PC-3 (cell line): ENCODE data around the gene ZNF879. TPM values are rescaled to one million over a fixed set of nuclear protein-coding genes. Genes with fewer than 3 reads are reported as not detected.

ENCODE experiments used
- ATAC-seq: fragments of 200-7000 bp; cut with Tn5 transposase; 2 replicates; pipeline ENCODE4 v1.9.1; 2020; ENCODE audit warnings: mild to moderate bottlenecking, moderate library complexity
- BruUV-seq: library from RNA; stranded (reverse); fragments of 400-500 nt; replicated peaks from 2 replicates; lab custom pipeline; 2021; lab: Mats Ljungman, UMichigan
- CTCF ChIA-PET: fragments of 300-600 bp; sonication (Branson Sonifier 250); formaldehyde crosslinking; loops from one replicate; lab custom pipeline; 2022; ENCODE audit warnings: antibody characterized with exemption; lab: Charles Lee
- POLR2A ChIA-PET: fragments of 300-600 bp; sonication (Branson Sonifier 250); formaldehyde crosslinking; loops from one replicate; lab custom pipeline; 2022; ENCODE audit warnings: antibody characterized with exemption; ENCODE audit not compliant: unreplicated experiment; lab: Charles Lee
- DNase-seq: peaks from one replicate; pipeline ENCODE4 v3.0.0-alpha.2; 2015
- H2AFZ ChIP-seq: fragments of 300-600 bp; sonication (generic); 2 replicates; pipeline ENCODE4 v1.6.0; 2016; ENCODE audit warnings: antibody characterized with exemption, low read length
- H3F3A ChIP-seq: fragments of 300-600 bp; sonication (generic); one replicate; pipeline ENCODE4 v1.6.0; 2017; ENCODE audit warnings: antibody characterized with exemption, low read length, control low read depth, mild to moderate bottlenecking; ENCODE audit not compliant: unreplicated experiment
- H3K27ac ChIP-seq: fragments of 300-600 bp; sonication (generic); 2 replicates; pipeline ENCODE4 v1.5.1; 2016; ENCODE audit warnings: mild to moderate bottlenecking, low read length
- H3K27me3 ChIP-seq: fragments of 300-600 bp; sonication (generic); 2 replicates; pipeline ENCODE4 v1.6.1; 2016; ENCODE audit warnings: low read length, mixed read lengths
- H3K36me3 ChIP-seq: fragments of 300-600 bp; sonication (generic); 2 replicates; pipeline ENCODE4 v1.6.1; 2016; ENCODE audit warnings: low read depth, mixed run types, low read length, mixed read lengths
- H3K4me1 ChIP-seq: fragments of 300-600 bp; sonication (generic); 2 replicates; pipeline ENCODE4 v1.5.1; 2016; ENCODE audit warnings: low read length; ENCODE audit not compliant: insufficient read depth
- H3K4me2 ChIP-seq: fragments of 300-600 bp; sonication (generic); 2 replicates; pipeline ENCODE4 v1.6.0; 2016; ENCODE audit warnings: low read length
- H3K4me3 ChIP-seq: fragments of 300-600 bp; sonication (generic); 2 replicates; pipeline ENCODE4 v1.5.1; 2016; ENCODE audit warnings: mild to moderate bottlenecking, low read length, mixed read lengths
- H3K79me2 ChIP-seq: fragments of 300-600 bp; sonication (generic); 2 replicates; pipeline ENCODE4 v1.6.1; 2017; ENCODE audit warnings: low read length, mixed read lengths
- H3K9ac ChIP-seq: fragments of 300-600 bp; sonication (generic); 2 replicates; pipeline ENCODE4 v1.6.0; 2016; ENCODE audit warnings: mild to moderate bottlenecking, low read length
- H3K9me2 ChIP-seq: fragments of 300-600 bp; sonication (generic); replicated peaks from 2 replicates; pipeline ENCODE4 v1.6.1; 2016; ENCODE audit warnings: mixed run types, low read length, mixed read lengths
- H3K9me3 ChIP-seq: fragments of 300-600 bp; sonication (generic); 2 replicates; pipeline ENCODE4 v1.6.1; 2016; ENCODE audit warnings: low read length, mixed read lengths
- H4K20me1 ChIP-seq: fragments of 300-600 bp; sonication (generic); 2 replicates; pipeline ENCODE4 v1.6.1; 2016; ENCODE audit warnings: low read length, mixed read lengths
- CTCF ChIP-seq: fragments of 300-600 bp; sonication (generic); conservative IDR thresholded peaks from 2 replicates; pipeline ENCODE4 v1.5.1; 2017; ENCODE audit warnings: antibody characterized with exemption, low read depth, mild to moderate bottlenecking, low read length
- EZH2 ChIP-seq: fragments of 300-600 bp; sonication (generic); IDR thresholded peaks from one replicate; pipeline ENCODE4 v1.6.1; 2017; ENCODE audit warnings: antibody characterized with exemption, mild to moderate bottlenecking, low read length; ENCODE audit not compliant: unreplicated experiment
- EZH2phosphoT487 ChIP-seq: fragments of 300-600 bp; sonication (generic); IDR thresholded peaks from 2 replicates; pipeline ENCODE4 v1.6.1; 2018; ENCODE audit warnings: mild to moderate bottlenecking, antibody characterized with exemption, low read length, borderline replicate concordance
- intact Hi-C: fragments of 100-400 bp; cut with micrococcal nuclease; formaldehyde crosslinking; loops from 2 replicates; pipeline ENCODE4 v1.9.0; 2023
- total RNA-seq: library from RNA; depleted of rRNA; stranded (reverse); fragments of >200 nt; gene quantifications from 2 replicates; pipeline ENCODE4 v1.2.3, GENCODE V29; 2014

Gene ZNF879
- total RNA-seq, 1 experiment from 2014 or later = not detected

- Histone ChIP-seq H3K9me2 (no peaks in the 10 kb centered on the region), H4K20me1 (no peaks in the 10 kb centered on the region), H3K4me3 (no peak within 1 kb of the TSS), H3K36me3 (no peaks in the 10 kb centered on the region), H3K9ac (no peak within 1 kb of the TSS), H3K27me3 (no peaks in the 10 kb centered on the region), H3K27ac (no peak within 1 kb of the TSS), H3K4me2 (no peak within 1 kb of the TSS), H3K4me1 (no peaks in the 10 kb centered on the region), H2AFZ (no peak within 1 kb of the TSS), H3F3A (no peaks in the 10 kb centered on the region), H3K79me2 (no peaks in the 10 kb centered on the region), H3K9me3 (no peaks in the 10 kb centered on the region)
- DNase-seq (no peak), ATAC-seq (no peak)
- CTCF ChIA-PET = no interaction called here
- intact Hi-C loops = no loop called here
- no TSS peak for BruUV-seq
- TF ChIP-seq CTCF = no peak
- TF ChIP-seq EZH2 = no peak
- no peak for TF ChIP-seq EZH2phosphoT487
- POLR2A ChIA-PET = no interaction called here
Measured at GRCh38 chr5:179060116-179061008, 36.8 kb downstream of the ZNF879 start, which contains the start of gene ZNF354C. Gene ZNF354C (plus strand): TSS chr5:179060373. CDS start chr5:179062069, 1,696 bp downstream.

- Histone ChIP-seq H2AFZ (no peak overlapping the region), H3K27me3 (no peaks in the 10 kb centered on the region), H3K79me2 (no peaks in the 10 kb centered on the region), H3K4me1 (no peaks in the 10 kb centered on the region), H3K4me2 (no peak overlapping the region), H3K9ac (no peak overlapping the region), H4K20me1 (no peaks in the 10 kb centered on the region), H3K36me3 (no peaks in the 10 kb centered on the region), H3K27ac (no peak overlapping the region), H3K9me3 (no peaks in the 10 kb centered on the region; the same call in 1 of the 2 replicates), H3K4me3 (no peak overlapping the region), H3K9me2 (no peaks in the 10 kb centered on the region), H3F3A (no peaks in the 10 kb centered on the region)
- TF ChIP-seq EZH2phosphoT487 (no peak), CTCF (no peak), EZH2 (no peak)
- DNase-seq = no peak
- ChIA-PET POLR2A (no interaction called here), CTCF (no interaction called here)
- intact Hi-C loops = no loop called here
- ATAC-seq = no peak
- BruUV-seq = no TSS peak
Measured at GRCh38 chr5:179061025-179061424, 37.4 kb downstream of the ZNF879 start.

DNA sequence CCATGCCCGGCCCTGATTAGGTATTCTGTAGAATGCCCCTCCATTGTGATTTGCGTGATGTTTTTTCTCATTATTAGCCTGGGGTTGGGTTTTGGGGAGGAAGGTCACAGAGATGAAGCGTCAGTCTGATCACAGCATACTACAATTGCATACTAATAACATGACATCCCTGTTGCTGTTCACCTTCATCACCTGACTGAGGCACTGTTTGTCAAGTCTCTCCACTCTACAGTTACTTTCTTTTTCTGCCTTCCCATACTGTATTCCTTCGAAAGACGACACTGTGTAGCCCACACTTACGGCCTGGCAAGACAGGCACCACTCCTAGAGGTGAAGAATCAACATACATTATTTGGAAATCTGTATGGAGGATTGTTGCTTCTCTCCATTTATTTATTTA is 42.1 kb downstream of the ZNF879 start:
- ChIA-PET CTCF (no interaction called here), POLR2A (no interaction called here)
- Histone ChIP-seq H3K9me2 (no peaks in the 10 kb centered on the region), H3K4me1 (no peaks in the 10 kb centered on the region), H3K9me3 (no peaks in the 10 kb centered on the region; the same call in 1 of the 2 replicates), H2AFZ (no peak overlapping the region), H3K4me2 (no peak overlapping the region), H3K4me3 (no peak overlapping the region), H3K79me2 (no peaks in the 10 kb centered on the region), H3K27ac (no peak overlapping the region), H3K36me3 (no peaks in the 10 kb centered on the region), H4K20me1 (no peaks in the 10 kb centered on the region), H3F3A (no peaks in the 10 kb centered on the region), H3K27me3 (no peaks in the 10 kb centered on the region), H3K9ac (no peak overlapping the region)
- ATAC-seq (no peak), DNase-seq (no peak)
- BruUV-seq = no TSS peak
- TF ChIP-seq EZH2phosphoT487 = no peak
- intact Hi-C loops = no loop called here
